HUDEP-2 (cell line): ENCODE measurements around the gene TSPY4.
"Not testable (repeated sequence)": the region's sequence is repeated elsewhere in the genome, so short reads cannot be mapped to it uniquely, and the experiment has no call there.

Source experiments
- DNase-seq, 76 experiments: peaks; one replicate each; lab custom pipeline; 2025; ENCODE audit not compliant: unreplicated experiment in 76 of 76; lab: John Stamatoyannopoulos, UW

Gene TSPY4

GRCh38 chrY:9337164-9337563 is at the start of gene TSPY4:
Gene TSPY4, plus strand, starts transcription at chrY:9337464. Its CDS starts 46 bp downstream, at chrY:9337510.
- not testable (repeated sequence) for DNase-seq

GRCh38 chrY:9320996-9321395 is 16.3 kb upstream of the TSPY4 start:
- DNase-seq: no peak

GRCh38 chrY:9357497-9357896 is 20.2 kb downstream of the TSPY4 start, which contains the start of gene TSPY8:
Gene TSPY8, plus strand, starts transcription at chrY:9357797. Its CDS starts 46 bp downstream, at chrY:9357843.
- DNase-seq: not testable (repeated sequence)
